IMR-90 (cell line): ENCODE measurements around the gene MRC1. TPM values are rescaled to one million over a fixed set of nuclear protein-coding genes. Genes with fewer than 3 reads are reported as not detected.
"Not testable (repeated sequence)": the region's sequence is repeated elsewhere in the genome, so short reads cannot be mapped to it uniquely, and the experiment has no call there.

Source experiments
- ATAC-seq: fragments of 200-7000 bp; cut with Tn5 transposase; 2 replicates; pipeline ENCODE4 v1.9.1; 2020; ENCODE audit warnings: low read depth, mild to moderate bottlenecking, moderate library complexity
- BruUV-seq: library from RNA; stranded (reverse); fragments of 400-500 nt; replicated peaks from 2 replicates; lab custom pipeline; 2021; lab: Mats Ljungman, UMichigan
- CTCF ChIA-PET: fragments of 300-600 bp; formaldehyde crosslinking; extraction: SDS; loops from one replicate; lab custom pipeline; 2021; ENCODE audit warnings: antibody characterized with exemption; lab: Yijun Ruan, JAX
- POLR2A ChIA-PET: fragments of 300-600 bp; sonication (Branson Sonifier 250); formaldehyde crosslinking; loops from one replicate; lab custom pipeline; 2022; ENCODE audit warnings: antibody characterized with exemption; ENCODE audit not compliant: unreplicated experiment; lab: Charles Lee
- DNase-seq: peaks from one replicate; pipeline ENCODE4 v3.0.0; 2013
- H2AFZ ChIP-seq: replicated peaks from 2 replicates; pipeline ENCODE3; 2013; ENCODE audit warnings: low read length, mild to moderate bottlenecking; ENCODE audit not compliant: poor library complexity
- H2AK5ac ChIP-seq: 2 replicates; pipeline ENCODE4 v1.6.1; 2013; ENCODE audit warnings: low read depth, low read length, inconsistent platforms
- H2AK9ac ChIP-seq: replicated peaks from 2 replicates; pipeline ENCODE3; 2013; ENCODE audit warnings: mild to moderate bottlenecking, low read depth, low read length, moderate library complexity; ENCODE audit not compliant: poor library complexity
- H2BK120ac ChIP-seq: 2 replicates; pipeline ENCODE4 v1.6.1; 2013; ENCODE audit warnings: low read depth, low read length, inconsistent platforms
- H2BK15ac ChIP-seq: 3 replicates; pipeline ENCODE4 v1.6.1; 2013; ENCODE audit warnings: low read depth, low read length, inconsistent platforms
- H2BK20ac ChIP-seq: 2 replicates; pipeline ENCODE4 v1.6.1; 2013; ENCODE audit warnings: low read depth, mild to moderate bottlenecking, inconsistent platforms, low read length, moderate library complexity
- H2BK5ac ChIP-seq: 2 replicates; pipeline ENCODE4 v1.6.1; 2013; ENCODE audit warnings: mild to moderate bottlenecking, low read depth, low read length, inconsistent platforms; ENCODE audit not compliant: poor library complexity, severe bottlenecking
- H3K14ac ChIP-seq: replicated peaks from 2 replicates; pipeline ENCODE4 v1.6.1; 2013; ENCODE audit warnings: low read depth, low read length, inconsistent platforms
- H3K18ac ChIP-seq: 2 replicates; pipeline ENCODE4 v1.6.1; 2013; ENCODE audit warnings: low read depth, low read length, control low read depth
- H3K23ac ChIP-seq: 2 replicates; pipeline ENCODE4 v1.6.1; 2013; ENCODE audit warnings: low read depth, low read length, inconsistent platforms
- H3K27ac ChIP-seq: 2 replicates; pipeline ENCODE4 v1.5.1; 2013; ENCODE audit warnings: mild to moderate bottlenecking, control low read depth, low read length; ENCODE audit not compliant: insufficient read depth
- H3K27me3 ChIP-seq: 2 replicates; pipeline ENCODE4 v1.6.1; 2013; ENCODE audit warnings: low read length; ENCODE audit not compliant: control insufficient read depth, insufficient read depth
- H3K36me3 ChIP-seq: 2 replicates; pipeline ENCODE4 v1.6.1; 2013; ENCODE audit warnings: low read length, mixed read lengths; ENCODE audit not compliant: control insufficient read depth, insufficient read depth
- H3K4ac ChIP-seq: 2 replicates; pipeline ENCODE4 v1.6.1; 2013; ENCODE audit warnings: low read depth, low read length, inconsistent platforms
- H3K4me1 ChIP-seq: 2 replicates; pipeline ENCODE4 v1.6.1; 2013; ENCODE audit warnings: low read length, mixed read lengths; ENCODE audit not compliant: control insufficient read depth, insufficient read depth
- H3K4me2 ChIP-seq: 2 replicates; pipeline ENCODE4 v1.6.1; 2013; ENCODE audit warnings: low read depth, mild to moderate bottlenecking, control low read depth, low read length, moderate library complexity
- H3K4me3 ChIP-seq: 2 replicates; pipeline ENCODE4 v1.5.1; 2013; ENCODE audit warnings: low read depth, mild to moderate bottlenecking, control low read depth, low read length, moderate library complexity; ENCODE audit not compliant: insufficient read depth
- H3K56ac ChIP-seq: 2 replicates; pipeline ENCODE4 v1.6.1; 2013; ENCODE audit warnings: low read length, inconsistent platforms; ENCODE audit not compliant: insufficient read depth; ENCODE audit errors: extremely low read depth
- H3K79me1 ChIP-seq, 2 experiments: 2 replicates each; pipeline ENCODE4 v1.6.1; 2013; ENCODE audit warnings: low read length in 2 of 2, inconsistent platforms in 1 of 2, low read depth in 1 of 2
- H3K9ac ChIP-seq: 2 replicates; pipeline ENCODE4 v1.6.1; 2013; ENCODE audit warnings: low read depth, low read length, control low read depth
- H3K9me1 ChIP-seq: 2 replicates; pipeline ENCODE4 v1.6.1; 2013; ENCODE audit warnings: low read length, inconsistent platforms; ENCODE audit not compliant: insufficient read depth
- H3K9me3 ChIP-seq: 2 replicates; pipeline ENCODE4 v1.6.1; 2013; ENCODE audit warnings: low read length; ENCODE audit not compliant: control insufficient read depth, insufficient read depth
- H4K20me1 ChIP-seq: 2 replicates; pipeline ENCODE4 v1.6.1; 2013; ENCODE audit warnings: low read length, inconsistent platforms; ENCODE audit not compliant: insufficient read depth
- H4K5ac ChIP-seq: 2 replicates; pipeline ENCODE4 v1.6.1; 2013; ENCODE audit warnings: mild to moderate bottlenecking, low read depth, low read length, control low read depth
- H4K8ac ChIP-seq, 2 experiments: 2 replicates each; pipeline ENCODE4 v1.6.1; 2013; ENCODE audit warnings: low read depth in 2 of 2, low read length in 2 of 2, control low read depth in 1 of 2, inconsistent platforms in 1 of 2
- H4K91ac ChIP-seq: 2 replicates; pipeline ENCODE4 v1.6.1; 2013; ENCODE audit warnings: low read depth, low read length, inconsistent platforms; ENCODE audit not compliant: insufficient read depth
- CEBPB ChIP-seq: IDR thresholded peaks from 2 replicates; pipeline ENCODE4 v1.6.1; 2012; ENCODE audit warnings: low read depth, low read length, improper control_type of control experiment
- CHD1 ChIP-seq: IDR thresholded peaks from 2 replicates; pipeline ENCODE4 v1.6.1; 2012; ENCODE audit warnings: low read depth, low read length, improper control_type of control experiment
- FOS ChIP-seq: fragments of 150-350 bp; IDR thresholded peaks from 2 replicates; pipeline ENCODE4 v1.6.1; 2016; ENCODE audit warnings: low read depth, low read length
- MAZ ChIP-seq: IDR thresholded peaks from 2 replicates; pipeline ENCODE4 v1.6.1; 2012; ENCODE audit warnings: low read depth, mild to moderate bottlenecking, low read length, improper control_type of control experiment, moderate library complexity, borderline replicate concordance
- MXI1 ChIP-seq: IDR thresholded peaks from 2 replicates; pipeline ENCODE4 v1.6.1; 2012; ENCODE audit warnings: low read depth, mild to moderate bottlenecking, low read length, moderate library complexity, borderline replicate concordance
- NFE2L2 ChIP-seq: fragments of 150-350 bp; IDR thresholded peaks from 2 replicates; pipeline ENCODE4 v1.6.1; 2016; ENCODE audit warnings: low read depth, mild to moderate bottlenecking, low read length
- POLR2A ChIP-seq: IDR thresholded peaks from 2 replicates; pipeline ENCODE4 v1.6.1; 2012; ENCODE audit warnings: mild to moderate bottlenecking, low read depth, low read length
- RCOR1 ChIP-seq: IDR thresholded peaks from 2 replicates; pipeline ENCODE4 v1.6.1; 2012; ENCODE audit warnings: mild to moderate bottlenecking, low read length, improper control_type of control experiment; ENCODE audit not compliant: insufficient replicate concordance
- WGBS, 2 experiments: methylation state at CpG; one replicate each; pipeline versions ENCODE4 v1.1.5 to v1.1.7; 2013; ENCODE audit warnings: missing lambda C conversion rate in 2 of 2; ENCODE audit not compliant: insufficient read length in 1 of 2; ENCODE audit errors: extremely low coverage in 2 of 2; 5-methylcytosine and 5-hydroxymethylcytosine counted together
- dilution Hi-C: fragments of 300-500 bp; cut with HindIII; formaldehyde crosslinking; loops from one replicate; pipeline ENCODE4 v1.14.3; 2018; ENCODE audit warnings: low sequenced_read_pairs; ENCODE audit not compliant: unreplicated experiment
- in situ Hi-C: fragments of 300-500 bp; cut with MboI; formaldehyde crosslinking; loops from 3 replicates; pipeline ENCODE4 v1.14.3; 2019; ENCODE audit warnings: low sequenced_read_pairs, inconsistent platforms, mixed read lengths
- intact Hi-C: fragments of 100-400 bp; cut with micrococcal nuclease; formaldehyde crosslinking; loops from 2 replicates; pipeline ENCODE4 v1.10.0; 2022
- polyA plus RNA-seq, 3 experiments: library from polyadenylated mRNA; depleted of rRNA; stranded (reverse); fragments of >200 nt; gene quantifications; 2 replicates each; pipeline ENCODE4 v1.2.3, GENCODE V29; 2012; ENCODE audit warnings: low replicate concordance in 1 of 3
- total RNA-seq: library from RNA; depleted of rRNA; stranded (reverse); fragments of >200 nt; gene quantifications from 2 replicates; pipeline ENCODE4 v1.2.3, GENCODE V29; 2012

The MRC1 gene
- total and polyA plus RNA-seq, 2 of the 4 experiments (the other 2 are of a cell fraction): not detected

GRCh38 chr10:17951868-17952371 is 142.8 kb downstream of the MRC1 start, which contains the start of gene SLC39A12:
Gene SLC39A12 (plus strand): TSS chr10:17951918. CDS start chr10:17953277, 1,359 bp downstream.
- dilution Hi-C loops: no loop called here
- intact Hi-C loops: no loop called here

GRCh38 chr10:17954372-17954771 is 145.2 kb downstream of the MRC1 start:
- H3K9me3 ChIP-seq, intact Hi-C loops, H2BK5ac ChIP-seq, H4K5ac ChIP-seq, H3K18ac ChIP-seq, H3K4me2 ChIP-seq, H4K91ac ChIP-seq, H3K9me1 ChIP-seq, H3K36me3 ChIP-seq, H2AK9ac ChIP-seq, H4K20me1 ChIP-seq, H2BK15ac ChIP-seq, H2AFZ ChIP-seq, ATAC-seq, H2BK20ac ChIP-seq, H3K4ac ChIP-seq, H2AK5ac ChIP-seq, dilution Hi-C loops, H3K23ac ChIP-seq, H3K4me1 ChIP-seq, in situ Hi-C loops, BruUV-seq, H4K8ac ChIP-seq, DNase-seq, H3K79me1 ChIP-seq, H3K56ac ChIP-seq, H3K27ac ChIP-seq, CTCF ChIA-PET, H3K14ac ChIP-seq, H3K9ac ChIP-seq, H3K4me3 ChIP-seq, H2BK120ac ChIP-seq, H3K27me3 ChIP-seq, POLR2A ChIA-PET: not testable (repeated sequence)
- WGBS, 2 experiments: no CpG with 5 or more reads among the region's 10 CpGs

More at GRCh38 chr10:17951868-17952371, 142.8 kb downstream of the MRC1 start, which contains the start of gene SLC39A12:
- H3K14ac ChIP-seq: no peak within 1 kb of the TSS
- H4K91ac ChIP-seq: no peak within 1 kb of the TSS
- H2BK120ac ChIP-seq: no peak within 1 kb of the TSS
- H3K36me3 ChIP-seq: no peaks in the 10 kb centered on the region
- WGBS, 2 experiments: no CpG with 5 or more reads among the region's 3 CpGs
- no peak within 1 kb of the TSS for H3K9ac ChIP-seq
- peak; percentile 86 for DNase-seq
- no peak within 1 kb of the TSS for H3K56ac ChIP-seq
- H2AK5ac ChIP-seq: no peak within 1 kb of the TSS
- ChIA-PET POLR2A (no interaction called here), CTCF (no interaction called here)
- no peaks in the 10 kb centered on the region for H3K4me1 ChIP-seq
- no peak within 1 kb of the TSS for H3K27ac ChIP-seq
- no peak within 1 kb of the TSS for H4K8ac ChIP-seq
- no peaks in the 10 kb centered on the region for H4K20me1 ChIP-seq
- no peaks in the 10 kb centered on the region for H3K9me3 ChIP-seq
- BruUV-seq: no TSS peak
- H2BK15ac ChIP-seq: no peak within 1 kb of the TSS
- no peak within 1 kb of the TSS for H2AK9ac ChIP-seq
- H3K4ac ChIP-seq: no peak within 1 kb of the TSS
- H3K27me3 ChIP-seq: peaks cover 8% of the 10 kb centered on the region; the same call in 1 of the 2 replicates
- H3K9me1 ChIP-seq: no peaks in the 10 kb centered on the region
- no peak within 1 kb of the TSS for H2BK20ac ChIP-seq
- H3K4me2 ChIP-seq: 0 out of 2 replicates have a peak within 1 kb of the TSS, but pooled peaks have one; percentile 22
- TF ChIP-seq MAZ: no peak
- TF ChIP-seq MXI1: no peak
- TF ChIP-seq CHD1: no peak
- TF ChIP-seq CEBPB: no peak; the same call in 1 of the 2 replicates
- no peak for TF ChIP-seq NFE2L2
- TF ChIP-seq RCOR1: no peak
- no peak for TF ChIP-seq POLR2A
- TF ChIP-seq FOS: no peak
- no peak within 1 kb of the TSS for H3K23ac ChIP-seq
- no peak within 1 kb of the TSS for H4K5ac ChIP-seq
- no peak within 1 kb of the TSS for H3K4me3 ChIP-seq
- no peak within 1 kb of the TSS for H3K18ac ChIP-seq
- no peaks in the 10 kb centered on the region for H3K79me1 ChIP-seq
- H2BK5ac ChIP-seq: no peak within 1 kb of the TSS
- ATAC-seq: peak; percentile 91
- in situ Hi-C loops: no loop called here
- H2AFZ ChIP-seq: no peak within 1 kb of the TSS
